Breast epithelium (tissue), 3 donors: ENCODE results near the gene ZNF574.
"Not testable (repeated sequence)": the region's sequence is repeated elsewhere in the genome, so short reads cannot be mapped to it uniquely, and the experiment has no call there.

Source experiments
- CTCF ChIP-seq, 3 donors: fragments of 450-650 bp; IDR thresholded peaks; one replicate each; pipeline ENCODE4 v1.5.1; 2016 to 2017; ENCODE audit warnings: antibody characterized with exemption in 3 of 3, mild to moderate bottlenecking in 3 of 3, moderate library complexity in 3 of 3
- POLR2AphosphoS5 ChIP-seq, 3 donors: sonication (generic); formaldehyde crosslinking; IDR thresholded peaks; one replicate each; pipeline ENCODE4 v1.6.1; 2017; ENCODE audit warnings: antibody characterized with exemption in 3 of 3

- peak; percentile 59 to 75 (median 62) for TF ChIP-seq CTCF (IDR thresholded peaks at IDR 0.05)
- TF ChIP-seq POLR2AphosphoS5 (IDR thresholded peaks at IDR 0.05) = not testable (repeated sequence)
These were observed 41.1 kb upstream of the ZNF574 start for GRCh38 chr19:42034640-42035391.
